GM21381 (cell line): ENCODE results near the gene DLG4.
"Not testable (repeated sequence)": the region's sequence is repeated elsewhere in the genome, so short reads cannot be mapped to it uniquely, and the experiment has no call there.

ENCODE experiments used
- ATAC-seq: cut with Tn5 transposase; IDR thresholded peaks from one replicate; pipeline ENCODE4 v1.9.1; 2021; ENCODE audit warnings: mild to moderate bottlenecking, moderate library complexity; ENCODE audit not compliant: unreplicated experiment

Gene DLG4

DNA sequence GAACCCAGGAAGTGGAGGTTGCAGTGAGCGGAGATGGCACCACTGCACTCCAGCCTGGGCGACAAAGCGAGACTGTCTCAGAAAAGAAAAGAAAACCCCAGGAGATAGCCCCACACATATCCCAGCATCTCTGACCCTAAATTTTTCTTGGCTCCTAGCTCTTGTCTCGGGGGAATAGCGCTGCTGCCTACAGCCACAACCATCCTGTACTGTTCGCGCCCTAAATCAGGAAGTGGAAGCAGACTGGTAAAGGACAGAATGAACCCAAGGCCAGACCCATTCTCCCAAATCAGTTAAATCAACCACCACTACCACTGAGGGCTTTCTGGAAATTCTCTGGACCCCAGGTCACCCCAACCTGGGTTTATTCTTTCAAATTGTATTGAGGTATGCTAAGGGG, 30.2 kb upstream of the DLG4 start:
- no peak for ATAC-seq

DNA sequence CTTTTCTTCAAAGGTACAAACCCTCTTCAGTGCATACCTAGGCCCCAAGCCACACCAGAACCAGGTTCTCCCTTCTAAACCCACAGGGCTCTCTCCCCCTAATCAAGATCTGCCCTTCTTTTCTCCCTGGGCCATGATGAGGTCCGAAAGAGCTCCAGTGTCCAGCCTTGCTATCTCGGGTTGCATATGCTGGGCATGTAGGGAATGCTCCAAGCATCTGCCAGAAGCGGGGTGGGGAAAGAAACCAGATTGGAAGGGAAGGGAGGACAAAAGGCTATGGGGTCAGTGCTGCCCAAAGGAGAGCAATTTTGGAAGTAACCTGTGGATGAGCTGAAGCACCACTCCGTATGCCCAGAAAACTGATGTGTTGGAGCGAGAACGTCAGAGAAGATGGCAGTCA, 29.6 kb upstream of the DLG4 start:
- no peak for ATAC-seq

DNA sequence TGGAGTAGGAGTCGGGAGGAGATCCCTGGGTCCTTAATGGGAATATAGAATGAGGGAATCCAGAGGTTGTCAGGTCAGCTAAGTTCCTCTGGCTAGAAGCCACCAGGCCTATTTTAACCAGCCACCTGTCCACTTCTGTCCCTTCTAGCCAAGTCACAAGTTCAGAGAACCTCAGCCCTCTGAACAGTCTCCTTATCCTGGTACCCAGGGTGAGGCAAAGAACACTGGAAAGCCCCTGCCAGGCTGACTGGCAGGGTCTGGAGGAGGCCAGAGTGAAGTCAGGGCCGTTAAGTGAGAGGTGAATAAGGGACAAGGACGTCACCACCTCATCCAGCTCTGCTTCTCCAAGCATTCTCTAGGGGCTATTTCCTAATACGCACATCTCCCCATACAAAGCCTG, 29.2 kb upstream of the DLG4 start:
- no peak for ATAC-seq

DNA sequence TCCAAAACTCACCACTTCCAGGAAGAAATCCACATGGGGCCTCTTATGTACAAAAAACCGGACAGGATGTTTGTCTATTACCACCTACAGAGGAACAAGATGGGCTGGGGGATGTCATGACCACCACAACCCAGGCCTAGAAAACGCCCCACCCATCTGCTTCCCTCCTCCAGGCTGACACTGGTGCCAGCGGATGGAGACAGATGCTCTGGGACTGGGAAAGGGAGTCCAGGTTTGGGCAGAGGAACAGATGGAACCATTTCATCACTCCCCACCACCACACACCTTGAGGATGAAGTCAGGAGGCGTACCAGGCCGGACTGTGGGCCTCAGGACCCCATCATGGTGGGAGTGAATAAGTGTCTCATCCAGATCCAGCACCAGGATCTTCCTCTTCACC, 27.1 kb upstream of the DLG4 start:
- no peak for ATAC-seq

DNA sequence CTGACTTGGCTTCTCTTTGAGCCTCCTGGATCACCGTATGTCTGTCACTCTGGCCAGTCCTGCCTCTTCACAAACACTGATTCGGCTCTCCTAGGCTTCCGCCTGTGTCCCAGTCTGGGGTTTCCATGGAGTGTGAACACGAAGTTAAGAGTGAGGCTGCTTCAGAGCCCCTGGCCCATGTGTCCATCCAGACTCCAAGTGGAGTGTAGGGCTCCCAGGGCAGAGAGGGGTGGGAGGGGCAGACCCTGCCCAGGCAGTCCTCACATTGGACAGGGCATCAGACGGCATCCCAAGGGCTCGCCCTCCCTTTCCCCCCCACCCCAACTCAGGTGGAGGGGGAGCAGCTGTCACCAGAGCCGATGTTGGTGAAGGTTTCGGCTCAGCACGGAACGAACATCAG, 24.2 kb upstream of the DLG4 start:
- not testable (repeated sequence) for ATAC-seq

DNA sequence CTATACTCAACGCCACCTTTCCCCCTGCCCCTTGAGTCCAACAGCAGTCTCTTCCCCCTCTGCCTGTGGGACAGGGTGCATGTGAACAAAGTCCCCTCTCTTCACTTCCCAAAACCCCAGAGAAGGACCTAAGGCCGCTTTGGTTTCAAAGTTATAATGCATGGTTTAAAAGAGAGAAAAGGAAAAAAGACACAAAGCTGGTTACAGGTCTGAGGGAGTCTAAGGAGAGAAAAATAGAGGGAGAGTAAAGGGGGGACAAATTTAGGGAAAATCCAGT, 23.8 kb upstream of the DLG4 start:
- ATAC-seq = no peak

DNA sequence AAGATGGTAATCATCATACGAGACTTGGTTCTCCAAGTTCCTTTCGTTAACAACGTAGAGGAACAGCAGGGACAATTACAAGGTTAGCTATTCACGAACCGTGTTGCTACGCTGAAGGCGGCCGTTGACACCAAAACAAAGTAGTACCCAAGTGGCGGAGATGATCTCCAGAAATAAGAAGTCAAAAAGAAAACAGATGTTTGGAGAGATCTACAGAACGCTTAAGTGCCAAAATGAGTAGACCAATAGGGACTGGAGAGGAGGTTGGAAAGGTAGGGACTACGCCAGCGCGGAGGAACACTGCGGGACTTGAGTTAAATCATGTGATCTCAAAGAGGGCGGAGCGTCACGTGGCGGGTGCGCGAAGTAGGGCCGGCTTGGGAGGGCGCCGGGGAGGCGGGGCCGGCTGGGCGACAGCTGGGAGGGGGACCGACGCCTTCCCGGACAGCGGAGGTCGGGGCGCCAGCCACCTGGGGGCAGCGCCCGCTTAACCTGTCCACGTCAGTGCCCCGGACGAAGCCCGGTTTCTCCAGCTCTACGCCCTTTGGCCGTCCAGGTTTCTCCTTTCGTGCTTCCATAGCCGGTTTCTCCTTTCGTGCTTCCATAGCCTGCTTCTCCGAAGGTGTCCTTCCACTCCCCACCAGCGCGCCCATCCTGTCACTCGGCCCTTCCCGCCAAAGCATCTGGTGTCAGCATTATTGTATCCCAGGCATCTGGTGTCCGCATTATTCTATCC, 23.2 kb upstream of the DLG4 start:
- peak; percentile 44 for ATAC-seq

DNA sequence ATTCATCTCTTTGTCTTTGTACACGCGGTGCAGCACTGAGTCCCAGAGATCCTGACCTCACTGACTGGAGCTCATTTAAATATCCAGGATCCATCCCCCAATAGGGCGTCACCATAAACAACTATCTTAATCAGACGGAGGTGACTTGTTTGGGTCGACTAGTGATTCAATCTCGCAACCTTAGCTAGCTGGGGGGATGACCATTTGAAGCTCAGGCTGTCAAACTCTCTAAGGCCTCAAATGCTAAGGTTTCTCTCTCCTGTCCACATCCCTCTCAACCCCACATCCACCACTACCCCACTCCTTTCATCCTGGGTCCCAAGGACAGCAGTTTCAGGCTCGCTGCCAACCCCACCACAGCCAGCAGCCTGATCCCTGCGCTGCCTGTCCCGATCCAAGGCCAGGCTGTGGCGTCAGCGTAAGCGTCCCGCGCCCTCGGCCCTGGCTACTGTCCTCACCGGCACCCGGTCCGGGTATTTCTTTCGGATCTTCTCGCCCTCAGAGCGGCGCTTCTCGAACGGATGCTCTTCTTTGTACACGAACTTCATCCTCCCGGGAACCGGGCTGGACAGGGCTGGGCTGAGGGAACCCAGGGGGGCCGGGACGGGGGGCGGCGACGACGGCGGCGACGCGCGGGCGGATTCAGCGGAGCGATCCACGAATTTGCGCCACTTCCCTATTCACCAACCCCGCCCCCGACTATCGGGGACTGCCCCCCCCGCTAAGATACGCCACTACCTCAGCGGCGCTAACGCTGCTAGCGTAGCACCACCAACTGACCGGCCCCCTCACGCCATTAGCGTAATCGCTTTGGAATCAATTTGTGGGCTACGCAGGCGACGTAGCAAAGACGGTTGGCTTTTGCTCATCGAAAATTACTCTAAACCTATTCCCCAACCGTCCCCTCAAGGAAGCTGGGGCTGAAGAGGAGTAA, 22.4 kb upstream of the DLG4 start, which contains the start of gene GABARAP:
Gene GABARAP, minus strand, starts transcription at position 667 of the 934 bp plus-strand sequence. Its CDS starts 119 bp downstream, at position 548.
- ATAC-seq = peak; percentile 27

DNA sequence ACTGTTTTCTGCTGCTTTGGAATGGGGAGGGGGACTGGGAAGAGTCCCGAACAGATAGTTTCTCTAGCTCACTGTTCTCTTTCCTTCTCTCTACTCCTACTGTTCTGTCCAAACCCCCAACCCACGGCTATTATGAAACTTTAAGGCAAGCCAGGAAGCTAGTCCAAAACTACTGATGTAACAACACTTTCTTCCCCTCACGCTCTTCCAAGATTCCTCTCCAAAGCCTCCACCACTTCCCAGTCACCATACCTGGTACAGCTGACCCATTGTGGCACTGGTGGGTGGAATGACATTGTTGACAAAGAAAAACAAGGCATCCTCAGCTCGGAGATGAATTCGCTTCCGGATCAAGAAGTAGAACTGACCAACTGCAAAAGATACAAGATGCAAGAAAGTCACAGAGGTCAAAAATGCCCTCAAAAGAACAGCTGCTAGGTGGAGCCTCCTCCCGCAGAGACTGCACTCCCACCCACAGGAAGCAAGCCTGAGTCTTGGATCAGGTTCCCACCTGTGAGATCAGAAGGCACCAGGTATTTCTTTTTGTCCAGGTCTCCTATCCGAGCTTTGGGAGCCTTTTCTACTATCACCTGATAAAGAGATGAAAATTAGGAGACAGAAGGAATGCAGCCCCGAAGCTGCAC, 21.6 kb upstream of the DLG4 start:
- no peak for ATAC-seq

DNA sequence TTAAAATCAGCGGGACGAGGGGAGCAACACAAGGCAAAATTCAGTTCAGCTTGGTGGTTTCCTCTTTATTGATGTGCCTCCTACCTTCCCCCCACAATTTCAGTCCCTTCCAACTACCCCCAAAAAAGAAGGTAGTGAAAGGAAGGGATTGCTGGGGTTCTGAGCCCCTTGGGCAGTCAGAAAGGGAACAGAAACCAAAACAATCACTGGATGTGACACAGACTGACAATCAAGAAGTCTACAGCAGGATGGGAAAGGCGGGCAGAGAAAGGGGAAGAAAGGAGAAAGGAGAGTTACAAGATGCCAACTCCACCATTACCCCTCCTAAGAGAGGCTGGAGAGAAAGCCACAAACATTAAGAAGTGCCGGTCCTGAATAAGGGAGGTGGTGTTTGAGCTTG, 20.7 kb upstream of the DLG4 start:
- no peak for ATAC-seq

DNA sequence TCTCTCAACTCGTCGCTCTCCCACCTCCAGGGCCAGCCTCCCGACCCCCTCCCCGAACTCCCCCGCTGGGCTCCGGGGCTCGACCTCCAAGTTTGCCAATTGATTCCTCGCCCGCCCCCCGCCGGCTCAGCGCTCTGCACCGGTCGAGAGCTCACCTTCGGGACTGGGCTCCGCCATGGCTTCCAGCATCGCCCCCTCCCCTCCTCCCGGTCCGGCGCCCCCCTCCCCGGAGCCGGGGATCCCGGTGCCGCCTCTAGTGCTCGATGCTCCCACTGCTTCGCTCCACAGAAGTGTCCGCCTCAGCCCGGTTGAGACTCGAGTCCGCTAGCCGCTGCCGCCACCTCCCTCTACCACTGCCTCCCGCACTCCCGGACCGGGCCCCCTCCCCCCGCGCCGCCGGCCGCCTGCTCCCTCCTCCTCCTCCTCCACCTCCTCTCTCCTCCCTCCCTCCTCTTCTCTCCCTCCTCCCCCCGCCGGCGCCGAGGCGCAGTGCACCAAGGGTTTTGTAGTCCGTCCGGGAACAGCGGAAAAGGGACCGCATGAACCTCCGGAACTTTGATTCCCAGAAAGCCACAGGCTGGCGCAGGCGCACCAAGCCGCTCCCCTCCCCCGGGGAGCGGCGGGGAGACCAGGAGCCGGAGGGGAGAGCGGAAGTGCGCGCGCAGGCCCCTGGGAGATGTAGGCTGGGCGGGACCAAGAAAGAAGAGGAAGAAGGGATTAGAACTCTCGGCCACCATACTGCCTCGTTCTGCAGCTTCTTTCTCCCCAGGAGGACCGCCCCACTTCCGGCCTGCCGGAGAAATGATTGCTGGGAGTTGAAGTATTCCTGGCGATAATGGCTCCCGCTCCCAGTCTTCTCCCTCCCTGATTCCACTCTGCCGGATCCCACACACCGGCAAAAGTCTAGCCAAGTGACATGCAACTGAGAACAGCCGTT, 19.7 kb upstream of the DLG4 start, which contains the start of gene PHF23:
Gene PHF23, minus strand, starts transcription at position 367 of the 937 bp plus-strand sequence. Its CDS starts 178 bp downstream, at position 189.
- ATAC-seq = peak; percentile 54

DNA sequence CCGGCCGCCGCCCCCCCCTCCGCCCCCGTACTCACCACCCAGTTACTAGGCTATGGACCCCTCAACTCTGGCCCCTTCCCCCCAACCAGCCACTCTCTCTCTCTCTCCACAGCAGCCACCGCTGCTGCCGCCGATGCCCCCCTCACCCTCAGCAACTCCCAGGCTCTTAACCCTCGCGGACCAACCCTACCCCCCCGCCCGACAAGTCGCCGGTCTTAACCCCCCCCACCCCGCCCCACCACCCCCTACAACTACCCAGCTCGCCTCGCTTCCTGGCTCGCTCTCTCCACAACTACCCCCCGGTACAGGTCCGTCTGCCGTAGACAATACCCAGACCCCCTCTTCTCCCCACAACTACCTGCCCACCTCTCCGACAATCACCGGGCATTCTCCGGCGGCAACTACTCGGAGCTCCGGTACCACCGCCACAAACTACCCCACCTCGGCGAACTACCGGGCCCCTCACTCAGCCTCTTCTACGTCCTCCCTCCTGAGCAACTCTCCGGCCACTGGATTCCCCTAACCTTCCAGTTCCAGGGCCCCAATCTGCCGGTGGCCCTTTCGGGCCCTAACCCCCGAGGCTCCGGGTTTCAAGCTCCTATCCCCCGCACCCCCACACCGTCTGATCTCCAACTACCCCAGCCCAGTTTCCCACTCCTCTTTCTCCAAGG, 18.9 kb upstream of the DLG4 start:
- no peak for ATAC-seq

DNA sequence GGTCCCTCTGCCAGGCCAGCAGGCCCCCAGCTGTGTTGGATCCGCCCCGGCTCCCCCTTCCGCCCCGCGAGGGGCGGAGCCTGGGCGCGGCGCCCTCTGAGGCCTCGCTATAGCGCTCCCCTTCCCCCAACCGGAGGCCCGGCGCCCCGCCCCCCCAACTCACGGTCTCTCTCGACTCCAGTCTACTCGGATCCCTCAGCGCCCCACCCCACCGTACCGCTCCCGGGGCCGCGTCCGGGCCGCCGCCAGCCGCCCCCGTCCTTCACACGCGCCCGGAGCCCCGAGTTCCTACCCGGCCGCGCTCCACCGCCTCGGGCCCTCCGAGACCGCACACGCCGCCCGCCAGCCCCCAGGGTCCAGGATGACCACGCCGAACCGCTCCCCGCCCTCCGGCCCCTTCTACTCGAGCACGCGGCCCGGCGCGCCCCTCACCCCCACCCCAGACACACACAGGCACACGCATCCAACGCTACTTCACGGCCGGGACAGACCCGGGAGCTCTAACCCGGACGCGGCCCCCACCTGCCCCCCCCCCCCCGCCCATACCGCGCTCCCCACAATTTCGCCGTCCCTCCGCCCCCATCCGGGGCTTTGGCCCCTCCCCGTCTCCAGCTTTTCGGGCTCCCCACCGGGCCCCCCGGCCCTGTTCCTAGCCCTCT, 18.3 kb upstream of the DLG4 start:
- ATAC-seq = no peak

DNA sequence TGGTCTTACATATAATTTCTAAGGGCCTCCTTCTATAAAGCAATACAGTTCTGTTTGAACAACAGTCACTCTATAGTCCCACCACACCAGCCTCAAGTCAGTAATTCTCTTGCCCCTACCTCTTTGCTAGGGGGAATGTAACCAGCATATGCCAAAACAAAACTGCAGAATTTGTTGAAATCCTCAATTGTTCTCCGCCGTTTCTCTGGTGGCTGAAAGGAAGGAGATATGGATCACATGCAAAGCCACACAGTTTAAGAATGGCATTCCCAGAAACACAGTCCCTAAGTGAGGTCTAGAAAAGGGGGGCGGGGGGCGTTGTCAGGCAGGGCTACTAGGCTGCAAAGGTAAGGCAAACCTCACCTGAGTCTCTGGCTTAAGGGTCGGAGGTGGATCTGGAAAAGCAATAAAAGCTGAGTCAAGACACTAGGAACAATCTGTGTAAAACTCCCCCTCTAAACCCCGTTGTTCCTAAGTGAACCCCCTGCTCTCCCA, 17.7 kb upstream of the DLG4 start:
- no peak for ATAC-seq

DNA sequence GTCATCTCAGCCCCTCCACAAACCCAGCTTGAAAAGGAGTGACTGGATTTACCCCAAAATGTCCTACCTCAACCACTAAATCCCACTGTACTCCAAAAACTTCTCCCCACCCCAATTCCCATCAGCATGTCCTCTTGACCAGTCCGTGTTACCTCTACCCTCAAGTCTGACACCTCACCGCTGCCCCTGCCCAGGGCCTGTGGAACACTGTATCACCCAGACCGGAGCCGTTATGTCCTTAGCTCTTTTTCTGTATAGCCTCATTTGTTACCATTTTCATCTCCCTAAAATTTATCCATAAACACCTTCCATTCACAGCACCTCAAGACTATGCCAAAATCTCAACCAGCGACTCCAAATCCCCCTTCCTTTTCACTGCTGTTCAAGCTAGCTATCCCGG, 17.2 kb upstream of the DLG4 start:
- no peak for ATAC-seq

DNA sequence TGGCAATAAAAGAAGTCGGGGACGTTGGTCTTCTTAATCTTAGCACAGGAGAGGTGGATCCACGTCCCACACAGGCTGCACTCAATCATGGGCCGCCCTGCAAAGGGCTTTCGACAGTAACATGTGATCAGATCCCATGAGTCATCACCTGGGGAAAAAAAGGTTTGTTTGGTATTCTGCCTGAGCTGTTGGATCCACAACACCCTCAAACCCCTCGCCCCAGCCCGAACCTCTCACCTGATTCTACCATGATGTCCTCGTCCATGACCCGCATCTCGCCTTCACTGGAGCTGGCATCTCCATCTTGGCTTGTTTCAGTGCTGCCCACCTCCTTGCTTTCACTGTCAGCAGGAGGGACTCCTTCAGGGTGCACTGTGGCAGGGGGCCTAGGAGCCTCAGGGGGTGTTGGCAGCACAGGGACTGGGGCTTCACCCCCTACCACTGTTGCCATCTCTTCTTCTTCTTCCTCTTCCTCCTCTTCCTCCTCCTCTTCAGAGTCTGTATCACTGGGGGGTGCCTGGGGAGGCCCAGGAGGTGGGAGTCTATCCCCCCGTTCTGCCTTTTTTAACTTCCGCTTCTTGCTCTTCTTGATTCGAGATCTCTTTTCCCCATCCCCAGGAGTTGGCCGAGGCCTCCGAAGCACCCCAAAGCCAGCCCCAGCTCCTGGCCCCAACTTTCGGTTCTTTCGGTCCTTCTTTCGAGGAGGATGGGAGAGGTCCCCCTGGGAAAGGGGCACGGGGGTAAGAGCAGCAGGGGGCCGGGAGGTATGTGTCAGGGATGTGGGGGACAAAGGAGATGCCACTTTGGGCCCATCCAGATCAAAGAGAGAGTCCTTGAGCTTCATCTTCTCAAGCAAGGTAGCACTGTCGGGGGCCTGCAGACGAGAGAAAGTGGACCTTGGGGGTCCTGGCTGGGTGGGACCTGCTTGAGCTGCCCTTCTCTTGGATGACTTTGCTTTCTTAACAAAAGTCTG, 16.3 kb upstream of the DLG4 start:
- ATAC-seq = no peak

DNA sequence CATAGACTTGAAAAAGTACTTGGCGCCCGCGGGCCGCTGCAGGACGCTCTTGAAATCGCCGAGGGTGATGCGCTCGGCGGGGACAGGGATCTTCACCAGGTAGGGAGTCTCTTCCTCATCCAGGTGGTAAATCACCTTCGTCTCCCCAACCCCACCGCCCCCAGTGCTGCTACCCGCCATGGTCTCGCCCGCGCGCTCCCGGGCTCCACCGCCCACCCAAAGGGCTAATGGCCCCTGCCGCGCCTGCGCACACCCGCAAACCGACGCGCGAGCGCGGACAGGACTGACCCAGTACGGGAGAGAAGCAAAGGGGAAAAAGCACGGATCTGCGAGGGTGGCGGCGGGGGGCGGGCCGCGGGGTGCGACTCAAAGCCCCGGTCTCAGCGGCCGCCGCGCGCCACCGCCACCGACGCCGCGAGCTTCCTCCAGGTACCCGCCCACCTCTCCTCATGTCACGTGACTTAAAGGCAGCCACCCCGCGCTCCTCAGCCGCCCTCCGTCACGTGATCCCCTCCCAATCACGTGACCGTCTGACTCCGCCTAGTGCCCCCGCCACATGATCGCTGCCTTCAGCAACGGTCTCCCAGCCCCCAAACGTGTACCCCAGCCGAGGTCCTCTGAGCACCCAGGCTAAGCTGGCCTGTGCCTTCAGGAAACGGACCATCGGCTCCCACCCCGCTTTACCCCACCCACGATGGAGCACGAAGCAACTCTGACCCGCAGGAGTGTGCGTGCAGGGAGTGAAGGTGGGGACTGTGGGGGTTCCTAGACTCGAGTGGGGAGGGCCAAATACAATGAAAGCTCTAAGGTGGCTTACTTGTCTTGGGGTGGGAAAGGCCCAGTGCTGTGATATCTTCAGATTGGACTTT, 14.7 kb upstream of the DLG4 start, which contains the start of gene DVL2:
Gene DVL2, minus strand, starts transcription at position 435 of the 869 bp plus-strand sequence. Its CDS starts 255 bp downstream, at position 180.
- ATAC-seq = peak; percentile 63
